ENCODE results near the gene LY86. TPM values are rescaled to one million over a fixed set of nuclear protein-coding genes. Genes with fewer than 3 reads are reported as not detected.

The LY86 gene
- total and polyA plus RNA-seq, 2 of the 13 experiments (the other 11 are each of a cell fraction or from before 2014, with no cell fraction given): not detected

- TF ChIP-seq ZBTB4 (CRISPR knock-in tag; IDR thresholded peaks at IDR 0.05; ENCODE audit: borderline replicate concordance) (no peak), NFIC (IDR thresholded peaks at IDR 0.05; ENCODE audit: low read length) (no peak), ZNF629 (CRISPR knock-in tag; conservative IDR thresholded peaks at IDR 0.05) (no peak), DBP (CRISPR knock-in tag; IDR thresholded peaks at IDR 0.05; ENCODE audit: not compliant biosample characterization) (no peak), CBX2 (IDR thresholded peaks at IDR 0.05; ENCODE audit: low read depth, low read length) (no peak), CBX2 (CRISPR knock-in tag; IDR thresholded peaks at IDR 0.05; ENCODE audit: low read depth) (no peak), ZNF10 (CRISPR knock-in tag; IDR thresholded peaks at IDR 0.05; ENCODE audit: borderline replicate concordance, low read depth) (no peak), HHEX (CRISPR knock-in tag; IDR thresholded peaks at IDR 0.05) (no peak), CENPBD1 (CRISPR knock-in tag; IDR thresholded peaks at IDR 0.05; ENCODE audit: borderline replicate concordance, low read depth) (no peak), ZNF678 (CRISPR knock-in tag; IDR thresholded peaks at IDR 0.05) (no peak), NKX3-1 (CRISPR knock-in tag; IDR thresholded peaks at IDR 0.05) (no peak), FIP1L1 (IDR thresholded peaks at IDR 0.05; ENCODE audit: borderline replicate concordance, insufficient read depth, low read depth, low read length) (no peak), JUN (CRISPR knock-in tag; IDR thresholded peaks at IDR 0.05) (no peak), ZNF264 (CRISPR knock-in tag; IDR thresholded peaks at IDR 0.05) (no peak)
Observed at GRCh38 chr6:6604015-6604414, 15.5 kb downstream of the LY86 start (continued).
